ENCODE measurements around the gene NRP1.

- TF ChIP-seq EZH2 (IDR thresholded peaks at IDR 0.05; ENCODE audit: low read length, unreplicated experiment), result no peak
- no peak for TF ChIP-seq CTCF (conservative IDR thresholded peaks at IDR 0.05; ENCODE audit: low read depth, low read length)
- no peak for TF ChIP-seq EZH2phosphoT487 (IDR thresholded peaks at IDR 0.05; ENCODE audit: borderline replicate concordance, low read length)
Measured at GRCh38 chr10:33228426-33228825, 106.0 kb downstream of the NRP1 start.

All from PC-3 (cell line).